ENCODE results near the gene DISC1.

DNA sequence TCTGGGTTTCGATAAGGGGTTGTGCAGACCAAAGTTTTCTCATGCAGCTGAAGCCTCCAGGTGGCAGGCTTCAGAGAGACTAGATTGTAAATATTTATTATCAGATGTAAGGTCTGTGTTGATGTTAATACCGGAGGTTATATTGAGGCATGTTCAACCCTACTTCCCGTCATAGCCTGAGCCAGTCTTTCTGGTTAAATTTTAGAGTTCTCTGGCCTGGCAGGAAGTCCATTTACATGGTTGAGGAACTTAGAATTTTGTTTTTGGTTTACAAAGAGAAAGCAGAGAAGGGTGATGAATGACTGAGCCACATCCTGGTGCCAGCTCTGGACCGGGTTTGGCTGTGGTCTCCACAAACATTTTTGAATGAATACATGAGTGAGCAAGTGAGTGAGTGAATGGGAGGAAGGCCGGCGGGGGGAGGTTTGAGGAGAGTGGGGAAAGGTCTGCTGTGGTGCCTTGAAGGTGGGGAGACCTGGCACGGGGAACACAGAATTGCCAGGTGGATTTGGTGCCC is 218.5 kb downstream of the DISC1 start:
- TF ChIP-seq, protein P1, sequence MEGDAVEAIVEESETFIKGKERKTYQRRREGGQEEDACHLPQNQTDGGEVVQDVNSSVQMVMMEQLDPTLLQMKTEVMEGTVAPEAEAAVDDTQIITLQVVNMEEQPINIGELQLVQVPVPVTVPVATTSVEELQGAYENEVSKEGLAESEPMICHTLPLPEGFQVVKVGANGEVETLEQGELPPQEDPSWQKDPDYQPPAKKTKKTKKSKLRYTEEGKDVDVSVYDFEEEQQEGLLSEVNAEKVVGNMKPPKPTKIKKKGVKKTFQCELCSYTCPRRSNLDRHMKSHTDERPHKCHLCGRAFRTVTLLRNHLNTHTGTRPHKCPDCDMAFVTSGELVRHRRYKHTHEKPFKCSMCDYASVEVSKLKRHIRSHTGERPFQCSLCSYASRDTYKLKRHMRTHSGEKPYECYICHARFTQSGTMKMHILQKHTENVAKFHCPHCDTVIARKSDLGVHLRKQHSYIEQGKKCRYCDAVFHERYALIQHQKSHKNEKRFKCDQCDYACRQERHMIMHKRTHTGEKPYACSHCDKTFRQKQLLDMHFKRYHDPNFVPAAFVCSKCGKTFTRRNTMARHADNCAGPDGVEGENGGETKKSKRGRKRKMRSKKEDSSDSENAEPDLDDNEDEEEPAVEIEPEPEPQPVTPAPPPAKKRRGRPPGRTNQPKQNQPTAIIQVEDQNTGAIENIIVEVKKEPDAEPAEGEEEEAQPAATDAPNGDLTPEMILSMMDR (IDR thresholded peaks at IDR 0.05) = no peak
- TF ChIP-seq POLR2A (IDR thresholded peaks at IDR 0.05) = no peak

Measured in uterus (tissue), 2 donors.